NCI-H1417 (cell line): Measurements from ENCODE around the gene TFDP3.
A peak's percentile ranks its signal among the peaks of the same experiment; 100 is the strongest.

ENCODE experiments used
- DNase-seq, 3 experiments: peaks; one replicate each; lab custom pipeline; 2025; lab: John Stamatoyannopoulos, UW

TFDP3 gene

GRCh38 chrX:133188631-133189030, 29.5 kb downstream of the TFDP3 start:
- DNase-seq: no peak

GRCh38 chrX:133185938-133186337, 32.2 kb downstream of the TFDP3 start:
- DNase-seq: no peak

GRCh38 chrX:133185119-133185518, 33.0 kb downstream of the TFDP3 start:
- DNase-seq: no peak

GRCh38 chrX:133183806-133184205, 34.3 kb downstream of the TFDP3 start:
- DNase-seq: no peak

GRCh38 chrX:133179500-133179899, 38.7 kb downstream of the TFDP3 start:
- no peak for DNase-seq

GRCh38 chrX:133177202-133177601, 41.0 kb downstream of the TFDP3 start:
- no peak for DNase-seq

- peak; percentile 16 to 89 (median 62) for DNase-seq
These were observed 42.5 kb downstream of the TFDP3 start for GRCh38 chrX:133175605-133176004.

- DNase-seq: no peak
These were observed 43.0 kb downstream of the TFDP3 start for GRCh38 chrX:133175162-133175561.

- peak in 1 of 3 experiments; percentile 48 for DNase-seq
These were observed 46.0 kb downstream of the TFDP3 start for GRCh38 chrX:133171962-133172708.
